ENCODE data around the gene UBR2. TPM values are rescaled to one million over a fixed set of nuclear protein-coding genes. Genes with fewer than 3 reads are reported as not detected.

UBR2 gene
- total and polyA plus RNA-seq, 2 of the 13 experiments (the other 11 are each of a cell fraction or from before 2014, with no cell fraction given), result 17.6 to 29.3 TPM

GRCh38 chr6:42599558-42599957 is 35.7 kb downstream of the UBR2 start (continued):
- TF ChIP-seq ZNF605 (CRISPR knock-in tag; IDR thresholded peaks at IDR 0.05) (no peak), NFYB (CRISPR knock-in tag; IDR thresholded peaks at IDR 0.05) (no peak), YEATS2 (CRISPR knock-in tag; IDR thresholded peaks at IDR 0.05; ENCODE audit: borderline replicate concordance) (no peak), ZBTB38 (CRISPR knock-in tag; IDR thresholded peaks at IDR 0.05) (no peak), ZNF530 (CRISPR knock-in tag; IDR thresholded peaks at IDR 0.05; ENCODE audit: low read depth) (no peak), KAT7 (CRISPR knock-in tag; IDR thresholded peaks at IDR 0.05; ENCODE audit: borderline replicate concordance) (no peak), CEBPG (CRISPR knock-in tag; IDR thresholded peaks at IDR 0.05) (0 out of 2 replicates have a peak, but pooled peaks have one; percentile 20), POLR2AphosphoS2 (IDR thresholded peaks at IDR 0.05; ENCODE audit: low read depth, low read length) (no peak), CCDC6 (CRISPR knock-in tag; IDR thresholded peaks at IDR 0.05) (no peak), ZEB1 (IDR thresholded peaks at IDR 0.05; ENCODE audit: insufficient replicate concordance, low read depth) (no peak), ZNF878 (CRISPR knock-in tag; IDR thresholded peaks at IDR 0.05) (no peak), ZNF660 (CRISPR knock-in tag; IDR thresholded peaks at IDR 0.05; ENCODE audit: borderline replicate concordance, low read depth) (no peak), TRIM22 (IDR thresholded peaks at IDR 0.05) (no peak)

- Histone ChIP-seq H3K9me3 (ENCODE audit: low read length) (no peaks in the 10 kb centered on the region), H3K79me2 (ENCODE audit: insufficient read depth, low read length) (no peaks in the 10 kb centered on the region), H3K27ac (ENCODE audit: extremely low read length, insufficient read depth, low read length) (no peak overlapping the region), H3K4me2 (ENCODE audit: low read depth, low read length) (no peak overlapping the region), H3K9ac (ENCODE audit: insufficient read depth, low read depth, low read length) (no peak overlapping the region), H4K20me1 (ENCODE audit: insufficient read depth, low read length) (0 out of 2 replicates have a peak, but pooled peaks cover 3% of the 10 kb centered on the region), H3K27me3 (ENCODE audit: control insufficient read depth in 1 of 2, insufficient read depth in 2 of 2, low read length in 2 of 2) (no peaks in the 10 kb centered on the region), H3K4me3 (replicated peaks in 1 of 3; ENCODE audit: insufficient read depth in 1 of 3, low read depth in 2 of 3, low read length in 3 of 3) (no peak overlapping the region), H3K4me1 (ENCODE audit: insufficient read depth, low read length) (peaks cover 5% of the 10 kb centered on the region; the same call in 1 of the 2 replicates), H3K36me3 (replicated peaks in 1 of 2; ENCODE audit: control insufficient read depth in 1 of 2, insufficient read depth in 2 of 2, low read length in 2 of 2) (peaks cover 9 to 51% of the 10 kb centered on the region in 2 experiments), H2AFZ (ENCODE audit: low read length) (no peak overlapping the region)
- ChIA-PET CTCF (ENCODE audit: low intra/inter-chr PET ratio, low total read pairs) (no interaction called here), POLR2A (no interaction called here)
- no peak for FAIRE-seq
- no peak for DNase-seq (ENCODE audit: low spot score)
- ATAC-seq, result no peak
- in situ Hi-C loops (cut with HindIII; ENCODE audit: extremely low pct_ligation_motif_present, low pct_unique_long_range_greater_than_20kb) (no loop called here), intact Hi-C loops (cut with micrococcal nuclease; ENCODE audit: unreplicated experiment) (no loop called here)
- BruUV-seq (replicated peaks), result no TSS peak
- no peak for TF ChIP-seq TIGD3 (CRISPR knock-in tag; IDR thresholded peaks at IDR 0.05; ENCODE audit: borderline replicate concordance)
- no peak for TF ChIP-seq ZSCAN21 (CRISPR knock-in tag; IDR thresholded peaks at IDR 0.05; ENCODE audit: borderline replicate concordance)
- TF ChIP-seq HOXA9 (CRISPR knock-in tag; IDR thresholded peaks at IDR 0.05; ENCODE audit: borderline replicate concordance), result no peak
- no peak for TF ChIP-seq HMGXB3 (CRISPR knock-in tag; IDR thresholded peaks at IDR 0.05; ENCODE audit: borderline replicate concordance)
Measured at GRCh38 chr6:42604150-42604549, 40.3 kb downstream of the UBR2 start.
